GM21390 (cell line): Measurements from ENCODE around the gene BAZ2B.
"Not testable (repeated sequence)": the region's sequence is repeated elsewhere in the genome, so short reads cannot be mapped to it uniquely, and the experiment has no call there.

Source experiments
- ATAC-seq: cut with Tn5 transposase; IDR thresholded peaks from one replicate; pipeline ENCODE4 v1.9.1; 2021; ENCODE audit not compliant: unreplicated experiment

Gene BAZ2B

GRCh38 chr2:159427048-159427447, 189.3 kb downstream of the BAZ2B start:
- no peak for ATAC-seq

- ATAC-seq = no peak
These were observed 196.9 kb downstream of the BAZ2B start for GRCh38 chr2:159419403-159419802.

GRCh38 chr2:159411460-159411859, 204.9 kb downstream of the BAZ2B start:
- ATAC-seq = no peak

GRCh38 chr2:159410276-159410675, 206.1 kb downstream of the BAZ2B start:
- no peak for ATAC-seq

- no peak for ATAC-seq
These were observed 207.1 kb downstream of the BAZ2B start for GRCh38 chr2:159409116-159409800.

GRCh38 chr2:159402790-159403189, 213.6 kb downstream of the BAZ2B start:
- ATAC-seq = no peak

GRCh38 chr2:159402160-159402559, 214.2 kb downstream of the BAZ2B start:
- not testable (repeated sequence) for ATAC-seq

- no peak for ATAC-seq
These were observed 216.5 kb downstream of the BAZ2B start for GRCh38 chr2:159399716-159400415.

GRCh38 chr2:159396799-159397198, 219.5 kb downstream of the BAZ2B start:
- no peak for ATAC-seq

GRCh38 chr2:159382447-159383028, 233.8 kb downstream of the BAZ2B start:
- no peak for ATAC-seq

- ATAC-seq = peak; percentile 67
These were observed 234.8 kb downstream of the BAZ2B start for GRCh38 chr2:159381574-159381973.

- ATAC-seq = no peak
These were observed 235.6 kb downstream of the BAZ2B start for GRCh38 chr2:159380685-159381239.

- ATAC-seq = no peak
These were observed 237.2 kb downstream of the BAZ2B start for GRCh38 chr2:159379181-159379580.

- ATAC-seq = no peak
These were observed 241.1 kb downstream of the BAZ2B start for GRCh38 chr2:159375241-159375640.

- no peak for ATAC-seq
These were observed 244.8 kb downstream of the BAZ2B start for GRCh38 chr2:159371506-159371905.

- no peak for ATAC-seq
These were observed 249.8 kb downstream of the BAZ2B start for GRCh38 chr2:159366538-159366937.

- ATAC-seq = no peak
These were observed 253.5 kb downstream of the BAZ2B start for GRCh38 chr2:159362816-159363251.

GRCh38 chr2:159362094-159362493, 254.3 kb downstream of the BAZ2B start:
- ATAC-seq = no peak

GRCh38 chr2:159361603-159362002, 254.7 kb downstream of the BAZ2B start:
- ATAC-seq = not testable (repeated sequence)

- no peak for ATAC-seq
These were observed 260.2 kb downstream of the BAZ2B start for GRCh38 chr2:159356053-159356554.

GRCh38 chr2:159351977-159352376, 264.4 kb downstream of the BAZ2B start:
- ATAC-seq = no peak
